Measurements from ENCODE around the gene ELN.
A peak's percentile ranks its signal among the peaks of the same experiment; 100 is the strongest.

DNA sequence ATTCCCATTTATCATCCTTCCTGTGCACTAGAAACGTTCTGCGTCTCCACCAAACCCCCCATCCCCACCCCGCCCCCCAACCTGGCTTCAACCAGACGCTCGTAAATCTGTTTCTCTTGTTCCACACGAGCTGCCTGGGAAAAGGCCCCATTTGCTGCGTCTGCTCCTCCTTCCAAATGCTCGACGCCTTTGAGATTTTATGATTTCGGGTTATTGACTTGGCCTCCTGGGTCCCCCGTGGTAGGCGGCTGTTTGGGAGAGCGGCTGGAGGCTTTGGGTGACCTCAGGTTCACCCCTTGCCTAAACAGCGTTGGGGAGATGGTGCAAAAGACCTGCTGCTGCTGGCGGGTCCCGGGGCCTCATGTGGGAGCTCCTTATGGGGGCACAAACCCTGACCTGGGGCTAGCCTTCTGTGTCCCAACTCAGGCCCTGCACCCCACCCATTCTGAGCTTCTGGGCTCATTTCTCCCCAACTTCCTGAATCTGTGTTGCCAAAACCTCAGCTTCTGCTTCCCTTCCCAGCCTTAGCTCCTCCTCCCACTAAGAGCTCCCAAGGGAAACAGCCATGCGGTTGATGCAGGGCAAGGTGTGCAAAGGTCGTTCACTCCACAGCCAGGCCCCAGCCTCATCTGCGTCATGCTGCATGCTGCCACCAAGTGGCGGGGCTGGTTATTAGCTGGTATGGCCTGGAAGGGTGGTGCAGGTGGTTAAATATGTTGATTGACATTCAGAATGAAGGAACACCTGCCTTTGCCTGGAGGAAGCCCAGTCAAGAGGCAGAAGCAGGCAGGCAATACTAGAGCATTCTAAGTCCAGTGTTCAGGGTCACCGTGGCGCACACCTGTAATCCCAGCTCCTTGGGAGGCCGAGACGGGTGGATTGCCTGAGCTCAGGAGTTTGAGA, 49.1 kb upstream of the ELN start:
- TF ChIP-seq, protein P1, sequence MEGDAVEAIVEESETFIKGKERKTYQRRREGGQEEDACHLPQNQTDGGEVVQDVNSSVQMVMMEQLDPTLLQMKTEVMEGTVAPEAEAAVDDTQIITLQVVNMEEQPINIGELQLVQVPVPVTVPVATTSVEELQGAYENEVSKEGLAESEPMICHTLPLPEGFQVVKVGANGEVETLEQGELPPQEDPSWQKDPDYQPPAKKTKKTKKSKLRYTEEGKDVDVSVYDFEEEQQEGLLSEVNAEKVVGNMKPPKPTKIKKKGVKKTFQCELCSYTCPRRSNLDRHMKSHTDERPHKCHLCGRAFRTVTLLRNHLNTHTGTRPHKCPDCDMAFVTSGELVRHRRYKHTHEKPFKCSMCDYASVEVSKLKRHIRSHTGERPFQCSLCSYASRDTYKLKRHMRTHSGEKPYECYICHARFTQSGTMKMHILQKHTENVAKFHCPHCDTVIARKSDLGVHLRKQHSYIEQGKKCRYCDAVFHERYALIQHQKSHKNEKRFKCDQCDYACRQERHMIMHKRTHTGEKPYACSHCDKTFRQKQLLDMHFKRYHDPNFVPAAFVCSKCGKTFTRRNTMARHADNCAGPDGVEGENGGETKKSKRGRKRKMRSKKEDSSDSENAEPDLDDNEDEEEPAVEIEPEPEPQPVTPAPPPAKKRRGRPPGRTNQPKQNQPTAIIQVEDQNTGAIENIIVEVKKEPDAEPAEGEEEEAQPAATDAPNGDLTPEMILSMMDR (IDR thresholded peaks at IDR 0.05), result peak; percentile 18 to 47 (median 30)
- TF ChIP-seq POLR2A (IDR thresholded peaks at IDR 0.05), result no peak
